C4-2B (cell line): ENCODE data around the gene MT1HL1.
"Not testable (repeated sequence)": the region's sequence is repeated elsewhere in the genome, so short reads cannot be mapped to it uniquely, and the experiment has no call there.

ENCODE experiments used
- CTCF ChIP-seq: fragments of 450-650 bp; conservative IDR thresholded peaks from 2 replicates; pipeline ENCODE4 v1.5.1; 2017; ENCODE audit warnings: mild to moderate bottlenecking
- ZFX ChIP-seq: fragments of 450-650 bp; IDR thresholded peaks from 2 replicates; pipeline ENCODE4 v1.6.1; 2017

DNA sequence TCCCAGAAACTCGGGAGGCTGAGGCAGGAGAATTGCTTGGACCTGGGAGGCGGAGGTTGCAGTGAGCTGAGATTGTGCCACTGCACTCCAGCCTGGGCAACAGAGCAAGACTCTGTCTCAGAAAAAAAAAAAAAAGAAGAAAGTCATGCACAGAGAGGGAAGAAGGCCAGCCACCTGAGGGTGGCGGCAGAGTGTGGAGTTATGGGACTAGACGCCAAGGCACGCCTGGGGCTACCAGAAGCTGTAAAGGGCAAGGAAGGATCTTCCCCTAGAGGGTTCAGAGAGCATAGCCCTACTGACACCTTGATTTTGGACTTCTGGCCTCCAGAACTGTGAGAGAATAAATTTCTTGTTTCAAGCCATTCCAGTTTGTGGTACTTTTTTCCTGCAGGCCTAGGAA is 30.2 kb downstream of the MT1HL1 start:
- TF ChIP-seq CTCF, ZFX: not testable (repeated sequence)
